NCI-H2107 (cell line): Measurements from ENCODE around the gene SLC16A5.

ENCODE experiments used
- DNase-seq: peaks from one replicate; lab custom pipeline; 2025; lab: John Stamatoyannopoulos, UW

Gene SLC16A5

GRCh38 chr17:75086496-75087181 lies 1.1 kb upstream of the SLC16A5 start:
- no peak for DNase-seq

GRCh38 chr17:75087182-75087557 lies 584 bp upstream of the SLC16A5 start:
- no peak for DNase-seq

GRCh38 chr17:75088465-75089417 lies 987 bp downstream of the SLC16A5 start:
- no peak for DNase-seq

DNA sequence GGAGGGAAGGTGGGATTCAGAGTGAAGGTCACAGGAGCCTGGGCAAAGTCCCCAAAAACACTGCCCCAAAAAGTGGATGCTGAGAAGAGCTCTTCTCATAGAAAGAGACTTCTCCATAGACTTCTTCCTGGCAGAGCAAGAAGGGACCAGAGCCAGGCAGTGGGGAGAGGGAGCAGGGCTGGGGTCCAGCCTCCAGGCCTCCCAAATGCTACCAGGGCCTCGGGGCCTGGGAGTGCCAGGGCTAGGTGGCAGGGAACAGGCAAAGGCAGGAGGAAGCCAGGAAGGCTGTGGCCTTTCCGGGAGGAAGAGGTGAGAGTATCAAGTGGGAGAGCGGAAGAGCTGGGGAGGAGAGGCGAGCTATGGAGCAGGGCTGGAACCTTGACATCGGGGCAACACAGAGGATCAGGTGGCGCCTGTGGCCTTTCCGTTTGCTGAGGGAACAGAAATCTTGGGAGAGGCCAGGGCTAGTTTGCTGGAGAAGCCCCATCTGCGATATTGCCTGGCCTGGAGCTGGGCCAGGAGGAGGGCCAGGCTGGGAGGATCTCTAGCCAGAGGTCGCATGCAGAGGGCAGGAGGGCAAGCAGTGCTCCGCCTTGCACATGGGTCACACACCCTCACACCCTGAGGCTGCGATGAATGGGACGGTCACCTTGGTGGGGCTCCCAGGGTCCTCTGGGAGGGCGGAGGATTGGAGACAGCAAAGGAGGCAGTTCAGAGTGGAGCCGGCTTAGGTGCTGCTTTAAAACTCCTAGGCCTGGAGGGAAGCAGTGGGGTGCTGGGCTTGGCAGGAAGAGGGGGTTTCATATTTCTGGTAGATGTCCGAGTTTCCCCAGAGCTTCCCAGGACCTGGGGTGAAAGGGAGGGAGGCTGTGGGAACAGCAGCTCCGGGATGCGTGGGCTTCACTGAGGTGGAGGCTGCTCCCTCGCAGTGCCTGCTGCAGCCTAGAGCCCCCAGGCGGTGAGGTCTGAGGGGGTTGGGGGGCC lies 3.4 kb downstream of the SLC16A5 start:
- no peak for DNase-seq

DNA sequence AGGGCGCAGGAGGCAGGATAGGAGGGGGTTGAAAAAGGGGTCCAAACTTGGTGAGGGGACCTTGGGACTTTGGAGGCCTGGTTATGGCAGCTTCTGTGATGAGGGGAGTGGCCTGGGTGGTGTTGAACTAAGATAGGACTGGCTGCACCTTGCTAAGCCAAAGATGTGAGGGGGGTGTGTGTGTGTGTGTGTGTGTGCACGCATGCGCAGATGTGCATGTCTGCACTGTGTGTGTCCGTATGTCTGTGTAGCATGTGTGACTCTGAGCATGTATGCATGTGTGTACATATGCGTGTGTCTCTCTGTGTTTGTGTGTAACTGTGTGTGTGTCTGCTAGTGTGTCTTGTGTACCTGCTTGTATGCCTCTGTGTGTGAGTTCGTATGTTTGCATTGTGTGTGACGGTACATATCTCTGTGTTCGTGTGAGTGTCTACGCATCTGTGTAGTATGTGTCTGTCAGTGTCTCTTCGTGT lies 4.1 kb downstream of the SLC16A5 start:
- no peak for DNase-seq

- DNase-seq, result no peak
Observed at GRCh38 chr17:75093548-75094158, 5.9 kb downstream of the SLC16A5 start.

GRCh38 chr17:75094871-75095399 lies 7.2 kb downstream of the SLC16A5 start:
- DNase-seq, result no peak

GRCh38 chr17:75096082-75096625 lies 8.4 kb downstream of the SLC16A5 start:
- DNase-seq, result no peak

GRCh38 chr17:75097865-75098264 lies 10.1 kb downstream of the SLC16A5 start:
- no peak for DNase-seq

DNA sequence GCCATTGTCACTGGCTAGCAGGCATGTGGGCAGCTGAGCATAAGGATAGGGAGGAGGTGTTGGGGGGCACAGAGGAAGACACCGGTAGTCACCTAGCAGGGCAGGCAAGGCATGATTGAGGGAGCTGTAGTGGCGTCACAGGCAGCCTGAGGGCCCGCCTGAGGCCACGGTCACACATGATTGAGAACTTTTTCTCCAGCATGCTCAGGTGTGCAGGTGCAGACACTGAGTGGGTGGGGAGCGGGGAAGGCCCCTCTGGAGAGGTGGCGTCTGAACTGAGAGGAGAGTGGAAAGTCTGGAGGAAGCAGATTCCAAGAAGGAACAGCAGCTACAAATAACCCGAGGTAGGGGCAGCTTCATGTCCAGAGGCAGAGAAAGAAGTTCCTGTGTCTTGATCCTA lies 11.1 kb downstream of the SLC16A5 start:
- no peak for DNase-seq

GRCh38 chr17:75099881-75100595 lies 12.3 kb downstream of the SLC16A5 start:
- no peak for DNase-seq

DNA sequence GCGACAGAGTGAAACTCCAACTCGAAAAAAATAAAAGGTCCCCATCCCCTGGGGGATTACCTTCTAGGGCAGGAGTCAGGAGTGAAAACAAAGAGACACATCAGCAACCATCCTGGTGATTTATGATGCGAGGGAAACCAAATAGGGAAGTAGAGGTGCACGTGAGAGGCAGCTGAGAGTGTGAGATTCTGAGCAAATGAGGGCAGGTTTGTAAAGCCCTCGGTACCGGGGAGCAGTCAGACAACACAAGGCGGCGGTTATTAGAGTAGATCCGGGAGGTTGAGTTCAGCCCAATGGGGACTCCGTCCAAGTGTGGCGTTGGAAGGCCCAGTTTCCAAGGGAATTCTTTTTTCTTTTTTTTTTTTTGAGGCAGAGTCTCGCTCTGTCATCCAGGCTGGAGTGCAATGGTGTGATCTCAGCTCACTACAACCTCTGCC lies 14.6 kb downstream of the SLC16A5 start:
- DNase-seq, result no peak

DNA sequence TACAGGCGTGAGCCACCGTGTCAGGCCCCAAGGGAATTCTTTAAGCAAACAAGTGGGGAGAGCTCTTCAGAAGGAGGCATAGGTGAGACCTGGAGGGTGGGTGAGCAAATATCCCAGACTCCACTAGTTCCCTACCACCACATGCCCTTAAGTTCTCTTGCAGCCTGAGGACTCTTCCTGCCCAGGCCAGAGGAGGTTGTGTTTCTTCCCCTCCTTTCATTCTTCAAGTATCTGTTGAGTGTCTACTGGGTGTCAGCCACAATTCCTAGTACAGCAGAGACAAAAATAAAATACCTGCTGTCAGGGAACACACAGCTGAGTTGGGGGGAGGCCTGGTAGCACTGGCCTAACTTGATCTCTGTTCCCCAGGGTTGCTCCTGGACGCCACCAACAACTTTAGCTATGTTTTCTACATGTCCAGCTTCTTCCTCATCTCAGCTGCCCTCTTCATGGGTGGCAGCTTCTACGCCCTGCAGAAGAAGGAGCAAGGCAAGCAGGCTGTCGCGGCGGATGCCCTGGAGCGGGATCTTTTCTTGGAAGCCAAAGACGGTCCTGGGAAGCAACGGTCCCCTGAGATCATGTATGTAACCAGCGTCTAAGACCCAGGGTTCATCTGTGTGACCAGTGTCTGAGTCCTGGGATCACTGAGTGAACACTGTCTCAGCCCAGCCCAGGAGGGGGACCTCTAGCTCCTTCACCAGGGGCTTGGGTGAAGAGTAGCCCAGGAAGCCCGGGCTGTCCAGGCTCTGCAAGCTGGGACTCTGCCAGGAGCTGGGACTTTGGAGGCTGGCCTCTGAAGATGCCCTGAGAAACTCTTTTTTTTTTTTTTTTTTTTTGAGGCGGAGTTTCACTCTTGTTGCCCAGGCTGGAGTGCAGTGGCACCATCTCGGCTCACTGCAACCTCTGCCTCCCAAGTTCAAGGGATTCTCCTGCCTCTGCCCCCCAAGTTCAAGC lies 16.1 kb downstream of the SLC16A5 start:
- no peak for DNase-seq

DNA sequence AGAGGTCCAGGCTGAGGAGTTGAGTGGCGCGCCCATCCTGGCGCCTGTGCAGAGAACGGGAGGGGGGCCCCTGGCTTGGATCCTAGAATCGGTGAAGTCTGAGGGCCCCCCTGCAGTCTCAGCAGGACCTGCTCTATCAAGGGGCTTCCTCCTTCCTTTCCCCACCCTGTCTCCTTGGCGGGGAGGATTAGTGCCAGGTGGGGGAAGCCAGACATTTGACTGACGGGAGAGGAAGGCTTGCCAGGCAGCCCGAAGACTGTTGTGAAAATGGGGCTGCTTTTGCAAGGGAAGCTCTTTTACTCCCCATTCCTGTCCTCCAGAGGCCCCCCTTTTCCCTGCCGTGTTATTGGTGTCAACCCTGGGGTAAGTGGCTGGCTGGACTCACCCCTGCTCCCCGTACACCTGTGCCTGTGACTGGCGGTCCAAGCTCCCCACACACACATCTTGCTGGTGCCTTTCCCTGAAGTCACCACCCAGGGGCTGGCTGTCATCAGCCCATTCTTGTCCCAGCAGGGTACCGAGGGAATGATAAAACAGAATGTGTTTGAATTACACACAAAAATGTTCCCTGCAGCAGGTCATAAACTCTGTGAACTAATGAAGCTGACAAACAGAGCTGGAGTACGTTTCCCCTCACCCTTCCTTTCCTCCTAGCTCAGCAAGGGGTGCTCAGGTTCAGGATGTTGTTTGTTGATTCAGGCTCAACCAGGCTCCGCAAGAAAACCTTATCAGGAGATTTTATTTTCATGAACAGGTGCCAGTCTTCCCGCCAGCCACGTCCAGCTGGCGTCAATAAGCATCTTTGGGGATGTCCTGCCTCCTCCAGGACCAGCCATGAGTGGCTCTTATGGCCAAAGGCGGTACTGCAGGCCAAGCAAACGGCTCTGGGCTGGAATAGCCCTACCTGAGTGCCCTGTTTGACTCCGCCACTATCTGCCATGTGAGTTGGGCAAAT lies 17.6 kb downstream of the SLC16A5 start:
- DNase-seq, result no peak

- no peak for DNase-seq
Observed at GRCh38 chr17:75108193-75108592, 20.4 kb downstream of the SLC16A5 start.

GRCh38 chr17:75109046-75109406 lies 21.3 kb downstream of the SLC16A5 start:
- no peak for DNase-seq

DNA sequence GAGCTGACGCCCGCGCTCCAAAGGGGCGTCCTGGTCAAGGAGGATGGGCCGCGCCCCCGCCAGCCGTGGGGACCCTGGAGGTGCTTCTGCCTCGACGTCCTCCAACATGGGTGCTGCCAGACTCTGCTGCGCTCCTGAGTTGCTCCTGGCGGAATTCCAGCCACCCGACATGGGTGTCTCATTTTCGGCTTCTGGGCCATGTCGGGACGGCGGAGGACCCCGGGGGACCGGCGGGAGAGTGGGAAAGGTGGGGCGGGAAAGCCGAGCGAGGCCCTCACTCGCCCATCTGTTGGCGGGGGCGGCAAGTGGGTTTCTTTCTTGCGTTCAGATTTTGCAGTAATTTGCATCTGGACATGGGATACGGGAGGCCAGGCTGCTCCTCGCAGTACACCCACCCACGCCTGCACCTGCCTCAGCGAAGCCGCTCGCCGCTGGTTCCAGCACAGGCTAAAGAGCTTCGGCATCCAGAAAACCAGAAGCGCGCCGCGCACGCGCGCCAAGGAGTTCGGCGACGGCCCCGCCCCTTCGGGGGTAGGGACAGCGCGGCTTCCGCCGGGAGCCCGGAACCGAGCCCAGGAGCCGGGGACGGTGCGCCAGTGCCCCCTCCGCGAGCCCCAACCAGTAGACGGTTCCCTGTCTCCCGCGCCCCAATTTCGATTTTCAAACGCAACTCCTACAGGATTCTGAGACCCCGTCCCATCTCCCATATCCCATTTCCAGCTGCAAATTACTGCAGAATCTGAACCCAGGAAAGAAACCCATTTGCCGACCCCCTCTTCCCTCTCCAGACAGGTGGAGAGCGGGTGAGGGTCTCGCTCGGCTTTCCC lies 21.9 kb downstream of the SLC16A5 start, which contains the start of gene ARMC7:
Gene ARMC7, plus strand, starts transcription at position 563 of the 827 bp plus-strand sequence. CDS start 320 bp downstream, outside the sequence.
- DNase-seq, result peak; percentile 71
